CD4-positive, alpha-beta T cell (primary cell): ENCODE results near the gene PRF1. TPM values are rescaled to one million over a fixed set of nuclear protein-coding genes. Genes with fewer than 3 reads are reported as not detected.
"Not testable (repeated sequence)": the region's sequence is repeated elsewhere in the genome, so short reads cannot be mapped to it uniquely, and the experiment has no call there.

Source experiments
- ATAC-seq: fragments of 200-7000 bp; cut with Tn5 transposase; one replicate; pipeline ENCODE4 v1.10.0; 2022; ENCODE audit warnings: mild to moderate bottlenecking; ENCODE audit not compliant: poor library complexity
- CTCF ChIA-PET: fragments of 350-600 bp; sonication (Branson Sonifier 250); formaldehyde crosslinking; loops from one replicate; lab custom pipeline; 2021; ENCODE audit warnings: antibody characterized with exemption, inconsistent platforms; lab: Charles Lee
- POLR2A ChIA-PET: fragments of 350-600 bp; sonication (Branson Sonifier 250); formaldehyde crosslinking; loops from one replicate; lab custom pipeline; 2021; ENCODE audit warnings: antibody characterized with exemption, inconsistent platforms; lab: Charles Lee
- DNase-seq, 14 experiments: peaks; one replicate each; pipeline ENCODE4 v3.0.0-alpha.2; 2013 to 2020; ENCODE audit warnings: mixed read lengths in 2 of 14
- H3K27ac ChIP-seq, 2 donors: one replicate each; pipeline versions ENCODE4 v1.5.1 to v1.7.0; 2013; ENCODE audit warnings: low read length in 2 of 2, low read depth in 1 of 2, mild to moderate bottlenecking in 1 of 2
- H3K27me3 ChIP-seq, 2 experiments: 1 replicate in 1 of 2; 2 replicates in 1 of 2; pipeline versions ENCODE4 v1.6.1 to v1.7.0; 2013; ENCODE audit warnings: low read length in 2 of 2, control low read depth in 1 of 2, mild to moderate bottlenecking in 1 of 2, moderate library complexity in 1 of 2; ENCODE audit not compliant: insufficient read depth in 2 of 2, control insufficient read depth in 1 of 2
- H3K36me3 ChIP-seq: one replicate; pipeline ENCODE4 v1.6.1; 2013; ENCODE audit warnings: low read length, control low read depth; ENCODE audit not compliant: insufficient read depth
- H3K4me1 ChIP-seq: one replicate; pipeline ENCODE4 v1.6.1; 2013; ENCODE audit warnings: low read length, control low read depth; ENCODE audit not compliant: insufficient read depth
- H3K4me3 ChIP-seq: one replicate; pipeline ENCODE4 v1.5.1; 2013; ENCODE audit warnings: mild to moderate bottlenecking, low read length, moderate library complexity
- H3K9me3 ChIP-seq, 2 experiments: 1 replicate in 1 of 2; 2 replicates in 1 of 2; pipeline versions ENCODE4 v1.6.1 to v1.7.0; 2013; ENCODE audit warnings: low read length in 2 of 2, mild to moderate bottlenecking in 2 of 2, control low read depth in 1 of 2, moderate library complexity in 1 of 2; ENCODE audit not compliant: control insufficient read depth in 1 of 2, insufficient read depth in 1 of 2
- H3K27ac Mint-ChIP-seq: one replicate; pipeline ENCODE4 v1.8.0; 2020; ENCODE audit warnings: mixed read lengths
- H3K27me3 Mint-ChIP-seq: one replicate; pipeline ENCODE4 v1.8.0; 2021; ENCODE audit warnings: mixed read lengths
- H3K36me3 Mint-ChIP-seq: one replicate; pipeline ENCODE4 v1.8.0; 2021; ENCODE audit warnings: low read depth, mixed read lengths
- H3K4me1 Mint-ChIP-seq: one replicate; pipeline ENCODE4 v1.8.0; 2021; ENCODE audit warnings: low read depth, mixed read lengths
- H3K4me3 Mint-ChIP-seq: one replicate; pipeline ENCODE4 v1.8.0; 2020; ENCODE audit warnings: mild to moderate bottlenecking, mixed read lengths
- H3K9me3 Mint-ChIP-seq: one replicate; pipeline ENCODE4 v1.8.0; 2020; ENCODE audit warnings: mixed read lengths
- intact Hi-C, 2 experiments: fragments of 100-400 bp; cut with DNase I in 1 of 2; cut with micrococcal nuclease in 1 of 2; formaldehyde crosslinking; loops; one replicate each; pipeline versions ENCODE4 v1.15.1 to v1.9.0; 2023 to 2025; cut with DNase I, micrococcal nuclease
- total RNA-seq, 174 experiments: library from RNA in 2 of 174; stranded (reverse) in 2 of 174; gene quantifications; one replicate each; pipeline ENCODE4 v1.2.3 and lab custom pipeline; 2021 to 2026
- TF ChIP-seq, protein P1 (sequence below): fragments of 200-600 bp; IDR thresholded peaks from one replicate; pipeline ENCODE4 v1.8.0; 2022; ENCODE audit warnings: antibody characterized with exemption, mild to moderate bottlenecking

PRF1 gene
- total RNA-seq, 2 experiments from 2014 or later: 7.4 to 9.4 TPM

DNA sequence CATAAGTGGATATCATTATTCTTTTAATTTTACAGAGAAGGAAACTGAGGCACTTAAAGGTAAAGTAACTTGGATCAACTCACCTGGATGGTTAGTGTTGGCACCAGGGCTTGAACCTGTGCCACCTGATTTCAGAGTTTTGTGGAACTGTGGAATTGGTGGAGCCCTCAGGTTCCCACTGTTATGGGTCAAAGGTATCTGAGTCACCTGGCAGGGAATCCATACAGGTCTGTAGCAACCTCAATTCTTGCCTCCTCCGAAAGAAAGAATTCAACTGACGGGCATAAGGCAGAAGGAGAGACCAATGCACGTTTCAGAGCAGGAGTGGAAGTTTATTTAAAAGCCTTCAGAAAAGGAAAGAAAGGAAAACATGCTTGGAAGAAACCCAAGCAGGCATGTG lies 44.5 kb upstream of the PRF1 start:
- TF ChIP-seq, protein P1, sequence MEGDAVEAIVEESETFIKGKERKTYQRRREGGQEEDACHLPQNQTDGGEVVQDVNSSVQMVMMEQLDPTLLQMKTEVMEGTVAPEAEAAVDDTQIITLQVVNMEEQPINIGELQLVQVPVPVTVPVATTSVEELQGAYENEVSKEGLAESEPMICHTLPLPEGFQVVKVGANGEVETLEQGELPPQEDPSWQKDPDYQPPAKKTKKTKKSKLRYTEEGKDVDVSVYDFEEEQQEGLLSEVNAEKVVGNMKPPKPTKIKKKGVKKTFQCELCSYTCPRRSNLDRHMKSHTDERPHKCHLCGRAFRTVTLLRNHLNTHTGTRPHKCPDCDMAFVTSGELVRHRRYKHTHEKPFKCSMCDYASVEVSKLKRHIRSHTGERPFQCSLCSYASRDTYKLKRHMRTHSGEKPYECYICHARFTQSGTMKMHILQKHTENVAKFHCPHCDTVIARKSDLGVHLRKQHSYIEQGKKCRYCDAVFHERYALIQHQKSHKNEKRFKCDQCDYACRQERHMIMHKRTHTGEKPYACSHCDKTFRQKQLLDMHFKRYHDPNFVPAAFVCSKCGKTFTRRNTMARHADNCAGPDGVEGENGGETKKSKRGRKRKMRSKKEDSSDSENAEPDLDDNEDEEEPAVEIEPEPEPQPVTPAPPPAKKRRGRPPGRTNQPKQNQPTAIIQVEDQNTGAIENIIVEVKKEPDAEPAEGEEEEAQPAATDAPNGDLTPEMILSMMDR: no peak
- H3K27ac ChIP-seq: no peak overlapping the region
- DNase-seq (no peak), ATAC-seq (no peak)
- POLR2A ChIA-PET: no interaction called here
- Mint-ChIP-seq H3K4me1 (no peaks in the 10 kb centered on the region), H3K27me3 (no peaks in the 10 kb centered on the region), H3K27ac (no peak overlapping the region), H3K9me3 (peaks cover 13% of the 10 kb centered on the region), H3K36me3 (peaks cover 6% of the 10 kb centered on the region), H3K4me3 (no peak overlapping the region)
- H3K4me3 ChIP-seq: no peak overlapping the region
- CTCF ChIA-PET: no interaction called here
- intact Hi-C loops: no loop called here
- H3K9me3 ChIP-seq: peaks cover 37% of the 10 kb centered on the region in 2 experiments
- H3K36me3 ChIP-seq: no peaks in the 10 kb centered on the region
- peaks cover 0 to 3% of the 10 kb centered on the region in 2 experiments for H3K27me3 ChIP-seq
- H3K4me1 ChIP-seq: no peaks in the 10 kb centered on the region

DNA sequence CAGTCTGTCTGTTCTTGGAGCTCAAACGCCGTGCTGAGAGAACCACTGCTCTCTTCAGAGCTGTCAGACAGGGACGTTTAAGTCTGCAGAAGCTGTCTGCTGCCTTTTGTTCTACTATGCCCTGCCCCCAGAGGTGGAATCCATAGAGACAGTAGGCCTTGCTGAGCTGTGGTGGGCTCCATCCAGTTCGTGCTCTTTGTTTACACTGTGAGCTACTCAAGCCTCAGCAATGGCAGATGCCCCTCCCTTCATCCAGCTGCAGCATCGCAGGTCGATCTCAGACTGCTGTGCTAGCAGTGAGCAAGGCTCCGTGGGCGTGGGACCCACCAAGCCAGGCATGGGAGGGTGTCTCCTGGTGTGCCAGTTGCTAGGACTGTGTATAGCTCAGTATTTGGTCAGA lies 42.4 kb upstream of the PRF1 start:
- DNase-seq, H3K36me3 ChIP-seq, POLR2A ChIA-PET, H3K4me3 Mint-ChIP-seq, ATAC-seq, H3K27ac Mint-ChIP-seq, H3K4me1 Mint-ChIP-seq, H3K36me3 Mint-ChIP-seq, H3K4me1 ChIP-seq, H3K4me3 ChIP-seq, H3K27ac ChIP-seq, intact Hi-C loops, H3K27me3 Mint-ChIP-seq, H3K27me3 ChIP-seq, H3K9me3 Mint-ChIP-seq, CTCF ChIA-PET: not testable (repeated sequence)
- H3K9me3 ChIP-seq: peaks cover 20% of the 10 kb centered on the region in 2 experiments

DNA sequence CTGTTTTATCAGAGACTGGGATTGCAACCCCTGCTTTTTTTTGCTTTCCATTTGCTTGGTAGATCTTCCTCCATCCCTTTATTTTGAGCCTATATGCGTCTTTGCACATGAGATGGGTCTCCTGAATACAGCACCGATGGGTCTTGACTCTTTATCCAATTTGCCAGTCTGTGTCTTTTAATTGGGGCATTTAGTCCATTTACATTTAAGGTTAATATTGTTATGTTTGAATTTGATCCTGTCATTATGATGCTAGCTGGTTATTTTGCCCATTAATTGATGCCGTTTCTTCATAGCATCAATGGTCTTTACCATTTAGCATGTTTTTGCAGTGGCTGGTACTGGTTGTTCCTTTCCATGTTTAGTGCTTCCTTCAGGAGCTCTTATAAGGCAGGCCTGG lies 40.7 kb upstream of the PRF1 start:
- DNase-seq, POLR2A ChIA-PET, H3K36me3 ChIP-seq, H3K27ac ChIP-seq, H3K4me3 ChIP-seq, H3K4me1 Mint-ChIP-seq, ATAC-seq, CTCF ChIA-PET, H3K27me3 Mint-ChIP-seq, H3K9me3 Mint-ChIP-seq, H3K36me3 Mint-ChIP-seq, H3K4me1 ChIP-seq, H3K27ac Mint-ChIP-seq, intact Hi-C loops, H3K9me3 ChIP-seq, H3K27me3 ChIP-seq, H3K4me3 Mint-ChIP-seq: not testable (repeated sequence)

DNA sequence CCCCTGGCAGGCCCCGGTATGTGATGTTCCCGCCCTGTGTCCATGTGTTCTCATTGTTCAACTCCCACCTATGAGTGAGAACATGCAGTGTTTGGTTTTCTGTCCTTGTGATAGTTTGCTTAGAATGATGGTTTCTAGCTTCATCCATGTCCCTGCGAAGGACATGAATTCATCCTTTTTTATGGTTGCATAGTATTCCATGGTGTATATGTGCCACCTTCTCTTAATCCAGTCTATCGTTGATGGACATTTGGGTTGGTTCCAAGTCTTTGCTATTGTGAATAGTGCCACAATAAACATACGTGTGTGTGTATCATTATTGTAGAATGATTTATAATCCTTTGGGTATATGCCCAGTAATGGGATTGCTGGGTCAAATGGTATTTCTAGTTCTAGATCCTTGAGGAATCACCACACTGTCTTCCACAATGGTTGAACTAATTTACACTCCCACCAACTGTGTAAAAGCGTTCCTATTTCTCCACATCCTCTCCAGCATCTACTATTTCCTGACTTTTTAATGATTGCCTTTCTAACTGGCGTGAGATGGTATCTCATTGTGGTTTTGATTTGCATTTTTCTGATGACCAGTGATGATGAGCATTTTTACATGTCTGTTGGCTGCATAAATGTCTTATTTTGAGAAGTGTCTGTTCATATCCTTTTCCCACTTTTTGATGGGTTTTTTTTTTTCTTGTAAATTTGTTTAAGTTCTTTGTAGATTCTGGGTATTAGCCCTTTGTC lies 37.3 kb upstream of the PRF1 start:
- H3K27me3 Mint-ChIP-seq, H3K4me3 Mint-ChIP-seq, ATAC-seq, H3K4me1 Mint-ChIP-seq, H3K27ac ChIP-seq, POLR2A ChIA-PET, DNase-seq, intact Hi-C loops, H3K27me3 ChIP-seq, H3K36me3 Mint-ChIP-seq, H3K9me3 Mint-ChIP-seq, H3K27ac Mint-ChIP-seq, H3K36me3 ChIP-seq, H3K4me3 ChIP-seq, H3K4me1 ChIP-seq, H3K9me3 ChIP-seq, CTCF ChIA-PET: not testable (repeated sequence)

DNA sequence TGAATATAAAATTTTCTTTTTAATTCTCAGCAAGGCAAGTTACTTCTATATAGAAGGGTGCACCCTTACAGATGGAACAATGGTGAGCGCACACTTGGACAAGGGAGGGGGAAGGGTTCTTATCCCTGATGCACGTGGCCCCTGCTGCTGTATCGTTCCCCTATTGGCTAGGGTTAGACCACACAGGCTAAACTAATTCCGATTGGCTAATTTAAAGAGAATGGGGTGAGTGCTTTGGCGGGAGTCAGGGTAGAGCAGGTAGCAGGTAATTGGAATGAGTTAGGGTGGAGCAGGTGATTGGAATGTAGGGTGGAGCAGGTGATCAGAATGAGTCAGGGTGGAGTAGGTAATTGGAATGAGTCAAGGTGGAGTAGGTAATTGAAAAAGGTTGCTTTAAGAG lies 32.0 kb upstream of the PRF1 start:
- H3K9me3 Mint-ChIP-seq, H3K36me3 ChIP-seq, H3K4me1 Mint-ChIP-seq, intact Hi-C loops, H3K27ac Mint-ChIP-seq, H3K4me3 Mint-ChIP-seq, POLR2A ChIA-PET, H3K4me1 ChIP-seq, H3K27me3 Mint-ChIP-seq, H3K9me3 ChIP-seq, DNase-seq, H3K36me3 Mint-ChIP-seq, H3K27me3 ChIP-seq, CTCF ChIA-PET, H3K27ac ChIP-seq, H3K4me3 ChIP-seq, ATAC-seq: not testable (repeated sequence)
